ENCODE results near the gene PTPRD.

Gene PTPRD

GRCh38 chr9:8268216-8268878 lies 2344.5 kb downstream of the PTPRD start:
- no peak overlapping the region for H3K27ac ChIP-seq (ENCODE audit: extremely low read depth, low read depth, low read length)
- no peak overlapping the region for H3K4me3 ChIP-seq (ENCODE audit: low read depth, low read length)
- ChIA-PET POLR2A (no interaction called here), CTCF (interaction anchor here (0.6 kb wide), 1 partner anchor 247 kb away, joined by 3 read pairs; no protein-coding TSS in a partner anchor)
- H3K36me3 ChIP-seq (ENCODE audit: control insufficient read depth in 2 of 2, insufficient read depth in 1 of 2, low read length in 2 of 2): no peaks in the 10 kb centered on the region
- no peaks in the 10 kb centered on the region for H3K4me1 ChIP-seq (ENCODE audit: control insufficient read depth, insufficient read depth, low read length)
- H3K9me3 ChIP-seq (ENCODE audit: control insufficient read depth, insufficient read depth, low read depth, low read length): no peaks in the 10 kb centered on the region
- TF ChIP-seq ZNF548 (tag by site-specific recombination; IDR thresholded peaks at IDR 0.05) (no peak), GLI2 (tag by site-specific recombination; IDR thresholded peaks at IDR 0.05; ENCODE audit: borderline replicate concordance, low read depth) (no peak), SP3 (tag by site-specific recombination; IDR thresholded peaks at IDR 0.05) (no peak), TRIM28 (IDR thresholded peaks at IDR 0.05; ENCODE audit: borderline replicate concordance, low read length) (no peak), ZNF701 (tag by site-specific recombination; IDR thresholded peaks at IDR 0.05) (no peak), ZIC2 (tag by site-specific recombination; IDR thresholded peaks at IDR 0.05) (no peak), ZNF362 (tag by site-specific recombination; IDR thresholded peaks at IDR 0.05) (no peak), ZNF248 (tag by site-specific recombination; IDR thresholded peaks at IDR 0.05) (no peak), ZNF211 (tag by site-specific recombination; IDR thresholded peaks at IDR 0.05; ENCODE audit: low read depth) (no peak), ZNF521 (tag by site-specific recombination; IDR thresholded peaks at IDR 0.05) (no peak)
- TF ChIP-seq, protein P1, sequence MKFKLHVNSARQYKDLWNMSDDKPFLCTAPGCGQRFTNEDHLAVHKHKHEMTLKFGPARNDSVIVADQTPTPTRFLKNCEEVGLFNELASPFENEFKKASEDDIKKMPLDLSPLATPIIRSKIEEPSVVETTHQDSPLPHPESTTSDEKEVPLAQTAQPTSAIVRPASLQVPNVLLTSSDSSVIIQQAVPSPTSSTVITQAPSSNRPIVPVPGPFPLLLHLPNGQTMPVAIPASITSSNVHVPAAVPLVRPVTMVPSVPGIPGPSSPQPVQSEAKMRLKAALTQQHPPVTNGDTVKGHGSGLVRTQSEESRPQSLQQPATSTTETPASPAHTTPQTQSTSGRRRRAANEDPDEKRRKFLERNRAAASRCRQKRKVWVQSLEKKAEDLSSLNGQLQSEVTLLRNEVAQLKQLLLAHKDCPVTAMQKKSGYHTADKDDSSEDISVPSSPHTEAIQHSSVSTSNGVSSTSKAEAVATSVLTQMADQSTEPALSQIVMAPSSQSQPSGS (tag by site-specific recombination; IDR thresholded peaks at IDR 0.05; ENCODE audit: low read depth): no peak
- TF ChIP-seq, protein P2, sequence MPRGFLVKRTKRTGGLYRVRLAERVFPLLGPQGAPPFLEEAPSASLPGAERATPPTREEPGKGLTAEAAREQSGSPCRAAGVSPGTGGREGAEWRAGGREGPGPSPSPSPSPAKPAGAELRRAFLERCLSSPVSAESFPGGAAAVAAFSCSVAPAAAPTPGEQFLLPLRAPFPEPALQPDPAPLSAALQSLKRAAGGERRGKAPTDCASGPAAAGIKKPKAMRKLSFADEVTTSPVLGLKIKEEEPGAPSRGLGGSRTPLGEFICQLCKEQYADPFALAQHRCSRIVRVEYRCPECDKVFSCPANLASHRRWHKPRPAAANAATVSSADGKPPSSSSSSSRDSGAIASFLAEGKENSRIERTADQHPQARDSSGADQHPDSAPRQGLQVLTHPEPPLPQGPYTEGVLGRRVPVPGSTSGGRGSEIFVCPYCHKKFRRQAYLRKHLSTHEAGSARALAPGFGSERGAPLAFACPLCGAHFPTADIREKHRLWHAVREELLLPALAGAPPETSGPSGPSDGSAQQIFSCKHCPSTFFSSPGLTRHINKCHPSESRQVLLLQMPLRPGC (tag by site-specific recombination; IDR thresholded peaks at IDR 0.05): no peak

DNA sequence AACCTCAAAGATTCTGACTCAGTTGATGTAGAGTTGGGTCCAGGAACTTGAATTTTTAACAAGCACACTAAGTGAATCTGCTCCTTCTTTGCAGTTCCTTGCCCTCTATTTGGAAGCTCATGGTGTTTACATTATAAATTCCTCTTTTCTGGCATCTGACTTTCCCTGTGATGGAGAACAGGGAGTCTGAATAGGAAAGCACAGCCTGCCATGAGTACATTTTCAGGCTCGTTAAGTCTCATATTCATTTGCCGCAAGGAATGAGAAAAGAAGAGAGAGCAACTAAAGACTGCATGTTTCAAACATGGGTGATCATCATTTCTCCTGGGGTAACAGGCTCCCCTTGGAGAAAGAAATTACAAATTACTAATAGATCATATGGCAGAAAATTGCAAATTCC lies 2345.2 kb downstream of the PTPRD start:
- Histone ChIP-seq H3K4me1 (ENCODE audit: control insufficient read depth, insufficient read depth, low read length) (no peaks in the 10 kb centered on the region), H3K27ac (ENCODE audit: extremely low read depth, low read depth, low read length) (no peak overlapping the region), H3K36me3 (ENCODE audit: control insufficient read depth in 2 of 2, insufficient read depth in 1 of 2, low read length in 2 of 2) (no peaks in the 10 kb centered on the region), H3K9me3 (ENCODE audit: control insufficient read depth, insufficient read depth, low read depth, low read length) (no peaks in the 10 kb centered on the region), H3K4me3 (ENCODE audit: low read depth, low read length) (no peak overlapping the region)
- TF ChIP-seq BCL11B (tag by site-specific recombination; IDR thresholded peaks at IDR 0.05; ENCODE audit: low read depth): no peak
- no peak for TF ChIP-seq WT1 (tag by site-specific recombination; IDR thresholded peaks at IDR 0.05)
- TF ChIP-seq ZNF792 (tag by site-specific recombination; IDR thresholded peaks at IDR 0.05): no peak
- no peak for TF ChIP-seq ZBTB26 (tag by site-specific recombination; optimal IDR thresholded peaks at IDR 0.05)
- TF ChIP-seq, protein P3, sequence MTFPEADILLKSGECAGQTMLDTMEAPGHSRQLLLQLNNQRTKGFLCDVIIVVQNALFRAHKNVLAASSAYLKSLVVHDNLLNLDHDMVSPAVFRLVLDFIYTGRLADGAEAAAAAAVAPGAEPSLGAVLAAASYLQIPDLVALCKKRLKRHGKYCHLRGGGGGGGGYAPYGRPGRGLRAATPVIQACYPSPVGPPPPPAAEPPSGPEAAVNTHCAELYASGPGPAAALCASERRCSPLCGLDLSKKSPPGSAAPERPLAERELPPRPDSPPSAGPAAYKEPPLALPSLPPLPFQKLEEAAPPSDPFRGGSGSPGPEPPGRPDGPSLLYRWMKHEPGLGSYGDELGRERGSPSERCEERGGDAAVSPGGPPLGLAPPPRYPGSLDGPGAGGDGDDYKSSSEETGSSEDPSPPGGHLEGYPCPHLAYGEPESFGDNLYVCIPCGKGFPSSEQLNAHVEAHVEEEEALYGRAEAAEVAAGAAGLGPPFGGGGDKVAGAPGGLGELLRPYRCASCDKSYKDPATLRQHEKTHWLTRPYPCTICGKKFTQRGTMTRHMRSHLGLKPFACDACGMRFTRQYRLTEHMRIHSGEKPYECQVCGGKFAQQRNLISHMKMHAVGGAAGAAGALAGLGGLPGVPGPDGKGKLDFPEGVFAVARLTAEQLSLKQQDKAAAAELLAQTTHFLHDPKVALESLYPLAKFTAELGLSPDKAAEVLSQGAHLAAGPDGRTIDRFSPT (tag by site-specific recombination; IDR thresholded peaks at IDR 0.05): no peak
- TF ChIP-seq ZNF692 (tag by site-specific recombination; IDR thresholded peaks at IDR 0.05): no peak
- TF ChIP-seq AEBP2 (tag by site-specific recombination; IDR thresholded peaks at IDR 0.05; ENCODE audit: borderline replicate concordance): no peak
- no peak for TF ChIP-seq ZNF335 (tag by site-specific recombination; conservative IDR thresholded peaks at IDR 0.05)
- POLR2A ChIA-PET: no interaction called here
- CTCF ChIA-PET: no interaction called here
